OCI-LY1 (cell line): Measurements from ENCODE around the gene ZNF277.
"Not testable (repeated sequence)": the region's sequence is repeated elsewhere in the genome, so short reads cannot be mapped to it uniquely, and the experiment has no call there.

Experiments used
- H2AFZ ChIP-seq: fragments of 200-600 bp; sonication (generic), shearing (Covaris generic); 2 replicates; pipeline ENCODE4 v1.6.0; 2014; ENCODE audit warnings: antibody characterized with exemption, mild to moderate bottlenecking, low read length
- H3F3A ChIP-seq: fragments of 200-600 bp; sonication (generic), shearing (Covaris generic); 2 replicates; pipeline ENCODE4 v1.6.0; 2014; ENCODE audit warnings: mild to moderate bottlenecking, antibody characterized with exemption, low read length, moderate library complexity; ENCODE audit not compliant: insufficient read depth
- H3K27ac ChIP-seq: fragments of 200-600 bp; sonication (generic); 2 replicates; pipeline ENCODE4 v1.5.1; 2014; ENCODE audit warnings: low read length, mixed run types, mild to moderate bottlenecking, low read depth; ENCODE audit not compliant: poor library complexity, severe bottlenecking
- H3K27me3 ChIP-seq: fragments of 200-600 bp; sonication (generic); 2 replicates; pipeline ENCODE4 v1.6.0; 2014; ENCODE audit warnings: antibody characterized with exemption, mild to moderate bottlenecking, low read length, moderate library complexity; ENCODE audit not compliant: insufficient read depth
- H3K36me3 ChIP-seq: fragments of 200-600 bp; sonication (generic); 2 replicates; pipeline ENCODE4 v1.6.1; 2014; ENCODE audit warnings: mild to moderate bottlenecking, antibody characterized with exemption, low read length, moderate library complexity, mixed read lengths; ENCODE audit not compliant: insufficient read depth
- H3K4me1 ChIP-seq: fragments of 200-600 bp; sonication (generic); 2 replicates; pipeline ENCODE4 v1.5.1; 2014; ENCODE audit warnings: mild to moderate bottlenecking, low read length, moderate library complexity; ENCODE audit not compliant: insufficient read depth, severe bottlenecking
- H3K4me2 ChIP-seq: fragments of 200-600 bp; sonication (generic), shearing (Covaris generic); 2 replicates; pipeline ENCODE4 v1.6.1; 2014; ENCODE audit warnings: low read length
- H3K4me3 ChIP-seq: fragments of 200-600 bp; sonication (generic); 2 replicates; pipeline ENCODE4 v1.5.1; 2014; ENCODE audit warnings: low read length, low read depth, mild to moderate bottlenecking, mixed read lengths; ENCODE audit not compliant: poor library complexity, severe bottlenecking
- H3K79me2 ChIP-seq: fragments of 200-600 bp; shearing (Covaris generic); 2 replicates; pipeline ENCODE4 v1.6.1; 2016; ENCODE audit warnings: mixed run types, low read length, mixed read lengths; ENCODE audit not compliant: insufficient read depth
- H3K9ac ChIP-seq: fragments of 200-600 bp; sonication (generic), shearing (Covaris generic); 2 replicates; pipeline ENCODE4 v1.6.1; 2014; ENCODE audit warnings: mild to moderate bottlenecking, low read length, mixed read lengths
- H3K9me2 ChIP-seq: fragments of 200-600 bp; sonication (generic), shearing (Covaris generic); 2 replicates; pipeline ENCODE4 v1.6.1; 2014; ENCODE audit warnings: low read depth, mild to moderate bottlenecking, low read length, mixed read lengths
- H3K9me3 ChIP-seq: fragments of 200-600 bp; shearing (Covaris generic); 2 replicates; pipeline ENCODE4 v1.6.1; 2014; ENCODE audit warnings: low read length, mixed read lengths
- H4K20me1 ChIP-seq: fragments of 200-600 bp; sonication (generic), shearing (Covaris generic); 2 replicates; pipeline ENCODE4 v1.6.0; 2016; ENCODE audit warnings: mild to moderate bottlenecking, low read length; ENCODE audit not compliant: insufficient read depth
- CTCF ChIP-seq: fragments of 200-600 bp; sonication (generic), shearing (Covaris generic); IDR thresholded peaks from 2 replicates; pipeline ENCODE4 v1.5.1; 2017; ENCODE audit warnings: mild to moderate bottlenecking, antibody characterized with exemption, low read length, moderate library complexity, mixed read lengths
- EZH2 ChIP-seq: fragments of 200-600 bp; sonication (generic), shearing (Covaris generic); IDR thresholded peaks from 2 replicates; pipeline ENCODE4 v1.8.0; 2017; ENCODE audit warnings: borderline replicate concordance, mixed run types, mild to moderate bottlenecking, antibody characterized with exemption, low read length, moderate library complexity, mixed read lengths

ZNF277 gene

DNA sequence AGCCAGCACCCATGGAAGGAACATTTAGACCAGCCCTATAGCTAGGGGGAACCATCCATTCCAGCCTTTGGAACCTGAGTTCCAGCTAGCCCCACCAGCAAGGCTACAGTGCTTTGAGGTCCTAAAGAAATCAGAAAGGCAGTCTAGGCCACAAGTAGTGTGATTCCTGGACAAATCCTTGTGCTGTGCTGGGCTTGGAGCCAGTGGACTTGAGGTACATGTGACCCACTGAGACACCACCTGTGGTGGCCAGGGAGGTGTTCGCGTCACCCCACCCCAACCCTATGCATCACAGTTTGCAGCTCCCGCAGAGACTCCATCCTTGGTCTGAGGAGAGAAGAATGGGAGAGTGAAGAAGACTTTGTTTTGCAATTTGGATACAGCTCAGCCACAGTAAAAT, 31.8 kb downstream of the ZNF277 start:
- Histone ChIP-seq H3K4me3 (no peak overlapping the region), H2AFZ (no peak overlapping the region), H3K27ac (no peak overlapping the region)

DNA sequence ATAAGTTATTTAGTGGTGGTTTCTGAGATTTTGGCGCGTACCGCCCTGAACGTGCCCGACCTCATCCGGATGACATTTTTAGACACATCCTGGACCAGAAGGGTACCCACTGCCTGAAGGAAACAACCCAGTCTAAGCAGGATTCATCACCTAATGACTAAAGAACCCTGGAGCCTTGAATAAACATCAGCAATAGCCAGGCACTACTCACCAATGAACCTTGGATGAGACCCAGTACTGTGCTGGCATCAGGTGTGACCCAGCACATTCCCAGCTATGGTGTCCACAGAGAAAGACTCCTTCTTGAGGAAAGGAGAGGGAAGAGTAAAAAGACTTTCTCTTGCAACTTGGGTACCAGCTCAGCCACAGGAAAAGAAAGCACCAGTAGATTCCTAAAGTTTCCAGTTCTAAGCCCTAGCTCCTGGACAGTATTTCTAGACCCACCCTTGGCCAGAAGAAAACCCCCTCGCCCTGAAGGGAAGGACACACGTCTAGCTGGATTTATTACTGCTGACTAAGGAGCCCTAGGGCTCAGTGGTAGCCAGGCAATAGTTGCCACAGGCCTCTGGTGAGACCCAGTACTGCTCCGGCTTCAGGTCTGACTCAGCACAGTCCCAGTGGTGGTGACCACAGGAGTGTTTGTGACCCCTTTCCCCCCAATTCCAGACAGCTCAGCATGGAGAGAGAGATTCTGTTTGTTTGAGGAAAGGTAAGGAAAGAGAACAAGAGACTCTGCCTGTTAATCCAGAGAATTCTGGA, 32.5 kb downstream of the ZNF277 start:
- no peaks in the 10 kb centered on the region for H3K36me3 ChIP-seq
- no peak overlapping the region for H3K4me2 ChIP-seq
- H3K9me3 ChIP-seq, result peaks cover 5% of the 10 kb centered on the region
- H3K4me3 ChIP-seq, result no peak overlapping the region
- H2AFZ ChIP-seq, result no peak overlapping the region
- no peaks in the 10 kb centered on the region for H4K20me1 ChIP-seq
- no peak overlapping the region for H3K27ac ChIP-seq
- no peaks in the 10 kb centered on the region for H3K4me1 ChIP-seq
- H3K9ac ChIP-seq, result no peak overlapping the region
- no peaks in the 10 kb centered on the region for H3K79me2 ChIP-seq
- H3F3A ChIP-seq, result no peaks in the 10 kb centered on the region
- no peak for TF ChIP-seq CTCF
- no peak for TF ChIP-seq EZH2
- no peaks in the 10 kb centered on the region for H3K27me3 ChIP-seq
- H3K9me2 ChIP-seq, result no peaks in the 10 kb centered on the region

More for the DNA sequence above, 31.8 kb downstream of the ZNF277 start:
- H3K9me3 ChIP-seq, result peaks cover 6% of the 10 kb centered on the region
- H3F3A ChIP-seq, result no peaks in the 10 kb centered on the region
- no peaks in the 10 kb centered on the region for H3K36me3 ChIP-seq
- TF ChIP-seq CTCF (no peak), EZH2 (no peak)
- no peaks in the 10 kb centered on the region for H4K20me1 ChIP-seq
- H3K4me2 ChIP-seq, result no peak overlapping the region
- H3K27me3 ChIP-seq, result no peaks in the 10 kb centered on the region
- H3K79me2 ChIP-seq, result no peaks in the 10 kb centered on the region
- H3K4me1 ChIP-seq, result no peaks in the 10 kb centered on the region
- no peaks in the 10 kb centered on the region for H3K9me2 ChIP-seq
- no peak overlapping the region for H3K9ac ChIP-seq

DNA sequence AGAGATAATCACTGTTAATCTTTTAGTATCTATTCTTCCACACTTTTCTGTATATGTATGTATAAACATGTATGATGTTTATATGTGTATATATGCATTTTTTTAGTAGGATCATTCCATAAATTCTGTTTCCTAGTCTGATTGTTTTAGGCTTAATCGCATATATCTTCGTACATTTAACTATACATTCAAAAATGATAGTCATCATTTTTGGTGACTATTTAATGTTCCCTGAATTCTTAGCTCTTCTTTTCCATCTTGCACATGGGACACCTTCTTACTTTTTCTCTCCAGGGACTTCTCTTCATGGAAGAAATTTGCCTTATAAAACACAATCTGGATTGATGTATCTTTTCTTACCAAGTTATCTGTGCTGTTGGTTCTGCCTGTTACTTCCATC, 42.1 kb downstream of the ZNF277 start:
- H3K4me2 ChIP-seq, result no peak overlapping the region
- H3K36me3 ChIP-seq, result no peaks in the 10 kb centered on the region
- H2AFZ ChIP-seq, result no peak overlapping the region
- no peak overlapping the region for H3K4me3 ChIP-seq
- no peaks in the 10 kb centered on the region for H3K79me2 ChIP-seq
- no peaks in the 10 kb centered on the region for H4K20me1 ChIP-seq
- H3K9me2 ChIP-seq, result no peaks in the 10 kb centered on the region
- H3K9me3 ChIP-seq, result no peaks in the 10 kb centered on the region
- H3K27me3 ChIP-seq, result no peaks in the 10 kb centered on the region
- H3K9ac ChIP-seq, result no peak overlapping the region
- H3K4me1 ChIP-seq, result no peaks in the 10 kb centered on the region
- no peak overlapping the region for H3K27ac ChIP-seq
- TF ChIP-seq CTCF (no peak), EZH2 (no peak)
- H3F3A ChIP-seq, result no peaks in the 10 kb centered on the region

DNA sequence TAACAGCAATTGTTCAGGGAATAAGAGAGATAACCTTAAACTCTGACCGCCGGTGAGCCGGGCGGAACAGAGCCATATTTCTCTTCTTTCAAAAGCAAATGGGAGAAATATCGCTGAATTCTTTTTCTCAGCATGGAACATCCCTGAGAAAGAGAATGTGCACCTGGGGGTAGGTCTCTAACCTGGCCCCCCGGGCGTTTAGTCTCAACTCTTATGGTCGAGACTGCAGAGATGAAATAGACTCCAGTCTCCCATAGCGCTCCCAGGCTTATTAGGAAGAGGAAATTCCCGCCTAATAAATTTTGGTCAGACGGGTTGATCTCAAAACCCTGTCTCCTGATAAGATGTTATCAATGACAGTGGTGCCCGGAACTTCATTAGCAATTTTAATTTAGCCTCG, 43.5 kb downstream of the ZNF277 start:
- H2AFZ ChIP-seq, H3K27me3 ChIP-seq, H3K4me1 ChIP-seq, H3K4me2 ChIP-seq, H3K79me2 ChIP-seq, H4K20me1 ChIP-seq, H3K9me3 ChIP-seq, H3F3A ChIP-seq, H3K4me3 ChIP-seq, H3K9ac ChIP-seq, H3K27ac ChIP-seq, H3K9me2 ChIP-seq, H3K36me3 ChIP-seq: not testable (repeated sequence)
